Measurements from ENCODE around the gene BBC3. TPM values are rescaled to one million over a fixed set of nuclear protein-coding genes. Genes with fewer than 3 reads are reported as not detected.

The BBC3 gene
- total RNA-seq, 6 experiments from 2014 or later, result 1.8 to 8.0 (median 3.1) TPM

DNA sequence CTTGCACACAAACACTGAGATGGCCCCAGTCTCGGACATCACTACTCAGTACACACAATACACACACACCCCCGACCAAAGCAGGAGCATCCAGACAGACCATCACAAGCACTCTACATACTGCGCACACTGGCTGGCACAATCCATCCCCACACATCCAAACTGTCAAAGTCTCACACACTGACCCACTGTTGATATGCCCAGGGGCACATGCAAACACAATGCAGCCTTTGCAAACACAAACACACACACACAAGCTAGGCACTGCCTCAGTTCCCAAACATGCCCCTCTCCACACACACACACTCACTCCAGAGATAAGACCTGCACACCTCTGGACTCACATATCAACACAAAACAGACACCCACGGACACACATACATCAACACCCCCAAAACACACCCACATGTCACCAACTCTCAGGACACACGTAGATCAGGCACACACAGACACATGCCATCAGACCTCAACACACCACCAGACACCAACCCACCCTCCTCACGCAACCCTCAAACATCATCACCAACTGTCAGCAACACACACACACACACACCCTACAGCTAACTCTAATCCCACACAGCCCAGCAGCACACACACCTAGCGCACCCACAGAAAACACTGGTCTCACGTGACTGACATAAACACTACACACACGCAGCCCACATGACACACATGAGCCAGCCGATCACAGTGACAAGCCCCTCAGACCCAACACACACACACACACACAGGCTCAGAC is 1.9 kb downstream of the BBC3 start:
- peaks cover 0 to 27% (median 14%) of the 10 kb centered on the region in 4 donors for H3K4me1 ChIP-seq
- DNase-seq, result no peak
- WGBS (ENCODE audit: insufficient coverage, low coverage, low lambda C conversion rate, missing lambda C conversion rate), result 17% methylated on average over 5 of the region's 10 CpGs
- intact Hi-C loops (cut with DNase I), result no loop called here
- peak overlapping the region in 2 of 3 donors; percentile 97 to 100 for H3K27ac ChIP-seq
- peak overlapping the region in 2 of 3 donors; percentile 93 to 97 for H3K4me3 ChIP-seq
- no peak for ATAC-seq
- no peaks in the 10 kb centered on the region for H3K36me3 ChIP-seq
- no peaks in the 10 kb centered on the region for H3K9me3 ChIP-seq
- TF ChIP-seq, protein P1, sequence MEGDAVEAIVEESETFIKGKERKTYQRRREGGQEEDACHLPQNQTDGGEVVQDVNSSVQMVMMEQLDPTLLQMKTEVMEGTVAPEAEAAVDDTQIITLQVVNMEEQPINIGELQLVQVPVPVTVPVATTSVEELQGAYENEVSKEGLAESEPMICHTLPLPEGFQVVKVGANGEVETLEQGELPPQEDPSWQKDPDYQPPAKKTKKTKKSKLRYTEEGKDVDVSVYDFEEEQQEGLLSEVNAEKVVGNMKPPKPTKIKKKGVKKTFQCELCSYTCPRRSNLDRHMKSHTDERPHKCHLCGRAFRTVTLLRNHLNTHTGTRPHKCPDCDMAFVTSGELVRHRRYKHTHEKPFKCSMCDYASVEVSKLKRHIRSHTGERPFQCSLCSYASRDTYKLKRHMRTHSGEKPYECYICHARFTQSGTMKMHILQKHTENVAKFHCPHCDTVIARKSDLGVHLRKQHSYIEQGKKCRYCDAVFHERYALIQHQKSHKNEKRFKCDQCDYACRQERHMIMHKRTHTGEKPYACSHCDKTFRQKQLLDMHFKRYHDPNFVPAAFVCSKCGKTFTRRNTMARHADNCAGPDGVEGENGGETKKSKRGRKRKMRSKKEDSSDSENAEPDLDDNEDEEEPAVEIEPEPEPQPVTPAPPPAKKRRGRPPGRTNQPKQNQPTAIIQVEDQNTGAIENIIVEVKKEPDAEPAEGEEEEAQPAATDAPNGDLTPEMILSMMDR (IDR thresholded peaks at IDR 0.05), result no peak
- TF ChIP-seq POLR2A (IDR thresholded peaks at IDR 0.05), result no peak
- no peaks in the 10 kb centered on the region for H3K27me3 ChIP-seq

DNA sequence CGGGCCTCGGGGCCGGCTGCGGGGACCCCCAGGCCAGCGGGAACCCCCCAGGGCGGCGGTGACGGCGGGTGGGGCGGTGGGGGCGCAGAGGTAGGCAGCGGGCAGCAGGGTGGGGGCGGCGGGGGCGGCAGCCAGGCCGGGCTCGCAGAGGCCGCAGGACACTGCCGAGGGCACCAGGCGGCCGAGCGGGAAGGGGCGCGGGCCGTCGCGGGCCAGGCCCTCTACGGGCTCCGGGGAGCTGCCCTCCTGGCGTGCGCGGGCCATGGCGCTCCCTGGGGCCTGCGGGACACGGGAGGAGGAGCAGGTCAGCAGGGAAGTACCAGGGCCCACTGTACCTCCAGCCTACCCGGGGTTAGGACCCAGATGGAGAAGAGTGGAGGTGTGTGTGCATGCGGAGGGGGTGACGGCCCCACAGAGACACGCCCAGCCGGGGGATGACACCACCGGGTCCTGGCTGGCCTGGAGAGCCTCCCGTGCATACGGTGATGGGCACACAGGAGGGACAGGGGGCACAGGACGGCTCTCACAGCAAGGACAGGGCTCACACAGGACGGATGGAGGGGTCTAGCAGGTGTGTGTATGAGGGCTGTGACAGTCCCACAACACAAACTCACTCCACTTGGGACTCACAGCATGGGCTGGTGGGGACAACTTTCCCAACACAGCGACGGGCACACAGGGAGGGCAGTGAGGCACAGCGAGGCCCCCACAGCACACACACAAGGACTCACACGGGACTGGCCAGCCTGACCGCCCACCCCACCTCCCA is 2.6 kb downstream of the BBC3 start:
- peak overlapping the region; percentile 97 to 100 (median 97) for H3K27ac ChIP-seq
- ATAC-seq, result peak in 1 of 4 donors; percentile 10
- H3K36me3 ChIP-seq, result no peaks in the 10 kb centered on the region
- H3K27me3 ChIP-seq, result no peaks in the 10 kb centered on the region
- H3K4me3 ChIP-seq, result peak overlapping the region; percentile 59 to 97 (median 71)
- intact Hi-C loops (cut with DNase I), result no loop called here
- DNase-seq, result peak; percentile 58 to 71 (median 65)
- WGBS (ENCODE audit: insufficient coverage, low coverage, low lambda C conversion rate, missing lambda C conversion rate), result 2% methylated on average over 9 of the region's 50 CpGs
- H3K9me3 ChIP-seq, result no peaks in the 10 kb centered on the region
- TF ChIP-seq, protein P1 (IDR thresholded peaks at IDR 0.05), result no peak
- no peak for TF ChIP-seq POLR2A (IDR thresholded peaks at IDR 0.05)
- H3K4me1 ChIP-seq, result peaks cover 0 to 27% (median 14%) of the 10 kb centered on the region in 4 donors

DNA sequence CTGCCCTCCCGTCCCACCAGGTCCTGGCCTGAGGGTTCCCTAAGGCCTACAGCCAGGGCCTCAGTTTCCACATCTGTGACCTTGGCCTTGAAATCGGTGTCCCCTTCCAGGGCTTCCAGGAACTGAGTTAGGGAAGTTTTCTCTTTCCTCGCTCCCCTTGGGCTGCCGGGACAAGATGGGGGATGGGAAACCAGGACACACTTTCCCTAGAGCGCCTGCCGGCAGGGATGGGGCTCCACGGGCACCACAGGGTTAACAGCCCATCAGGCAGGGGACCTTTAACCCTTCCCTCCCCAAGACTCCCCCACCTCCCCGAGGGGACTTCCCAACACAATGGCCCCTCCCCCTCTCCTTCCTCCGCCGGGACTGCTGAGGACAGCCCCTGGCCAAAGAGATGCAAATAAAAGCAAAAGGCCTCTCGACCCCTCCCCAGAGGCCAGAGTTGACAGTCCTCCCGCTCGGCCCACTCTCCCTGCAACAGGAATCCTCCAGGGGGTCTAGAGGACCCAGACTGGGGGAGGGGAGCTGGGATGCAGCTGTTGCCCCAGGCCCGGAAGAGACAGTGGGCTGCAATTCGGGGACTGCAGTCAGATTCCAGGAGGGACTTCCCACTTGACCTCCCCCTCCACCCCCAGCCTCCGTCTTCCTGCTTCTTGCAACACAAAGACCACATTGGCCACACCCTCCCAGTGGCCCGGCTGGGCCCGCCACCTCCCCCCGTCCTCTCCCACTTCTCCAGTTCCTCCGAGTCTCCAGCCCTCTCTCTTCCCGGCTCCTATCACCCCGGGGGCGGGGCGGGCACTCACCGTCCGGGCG is 3.4 kb downstream of the BBC3 start:
- intact Hi-C loops (cut with DNase I), result no loop called here
- Histone ChIP-seq H3K4me1 (peaks cover 0 to 27% (median 14%) of the 10 kb centered on the region in 4 donors), H3K27ac (peak overlapping the region; percentile 97 to 100 (median 97)), H3K36me3 (no peaks in the 10 kb centered on the region), H3K9me3 (no peaks in the 10 kb centered on the region), H3K27me3 (no peaks in the 10 kb centered on the region), H3K4me3 (peak overlapping the region; percentile 59 to 97 (median 71))
- TF ChIP-seq, protein P1 (IDR thresholded peaks at IDR 0.05), result no peak
- TF ChIP-seq POLR2A (IDR thresholded peaks at IDR 0.05), result peak; percentile 37
- peak; percentile 13 to 39 (median 26) for ATAC-seq
- 0% methylated on average over 14 of the region's 27 CpGs for WGBS (ENCODE audit: insufficient coverage, low coverage, low lambda C conversion rate, missing lambda C conversion rate)
- peak; percentile 82 to 90 (median 86) for DNase-seq

Measured in right lobe of liver (tissue), 6 donors.